ENCODE results near the gene PCYOX1L.

- TF ChIP-seq EZH2phosphoT487 (IDR thresholded peaks at IDR 0.05; ENCODE audit: insufficient read depth, low read depth): no peak
- TF ChIP-seq EZH2 (IDR thresholded peaks at IDR 0.05; ENCODE audit: insufficient read depth, poor library complexity, severe bottlenecking): no peak
Measured at GRCh38 chr5:149375434-149375833, 17.6 kb downstream of the PCYOX1L start.

Data from GM23248 (cell line).